NOMO-1 treated with dmso at 0.1 percent for 144 hours (cell line): ENCODE data around the gene TSPO.
A peak's percentile ranks its signal among the peaks of the same experiment; 100 is the strongest.

Experiments used
- DNase-seq: peaks from one replicate; lab custom pipeline; 2025; ENCODE audit not compliant: unreplicated experiment; lab: John Stamatoyannopoulos, UW

Gene TSPO

DNA sequence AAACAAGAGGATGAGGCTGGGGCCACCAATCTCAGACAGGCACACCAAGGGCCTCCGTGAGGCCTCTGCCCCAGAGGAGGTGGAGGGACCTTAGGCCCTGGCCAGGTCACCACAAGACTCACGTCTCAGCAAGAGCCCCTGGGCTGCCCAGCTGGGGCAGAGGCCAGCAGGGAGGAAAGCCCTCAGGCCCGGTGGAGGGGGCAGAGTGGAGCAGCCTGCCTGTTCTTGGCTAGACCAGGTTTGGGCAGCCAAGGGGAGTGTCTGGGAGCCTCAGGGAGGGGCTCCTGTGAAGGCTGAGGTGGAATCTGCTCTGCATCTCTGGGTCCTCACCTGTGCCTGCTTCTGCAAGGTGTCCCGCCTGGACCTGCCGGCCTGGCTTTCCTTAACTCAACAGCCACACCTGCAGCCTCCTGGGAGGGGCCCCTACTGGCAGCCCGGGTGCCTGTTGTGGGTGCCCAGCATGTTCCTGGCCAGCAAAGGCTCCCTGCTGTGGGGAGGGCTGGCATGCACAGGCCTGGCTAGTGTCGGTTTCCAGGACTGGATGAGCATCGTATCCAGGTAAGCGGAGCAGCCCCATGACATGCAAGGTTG lies 23.7 kb downstream of the TSPO start:
- DNase-seq, result no peak

DNA sequence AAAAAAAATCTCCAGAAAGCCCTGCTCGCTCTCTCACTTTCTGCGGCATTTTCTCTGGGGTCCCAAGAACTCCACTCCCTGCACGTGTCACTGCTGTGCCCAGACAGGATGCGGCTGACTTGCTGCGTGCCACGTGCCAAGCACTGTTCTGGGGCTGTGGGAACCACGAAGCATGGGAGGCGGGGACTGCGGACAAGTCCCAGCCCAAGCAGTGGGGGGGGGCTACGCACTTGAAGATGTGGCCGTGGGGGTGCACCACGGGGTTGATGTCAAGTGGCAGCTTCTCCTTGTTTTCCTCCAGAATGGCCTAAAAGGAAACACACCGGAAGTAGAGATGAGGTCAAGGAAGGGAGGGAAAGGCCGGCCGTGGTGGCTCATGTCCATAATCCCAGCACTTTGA lies 24.7 kb downstream of the TSPO start:
- no peak for DNase-seq

DNA sequence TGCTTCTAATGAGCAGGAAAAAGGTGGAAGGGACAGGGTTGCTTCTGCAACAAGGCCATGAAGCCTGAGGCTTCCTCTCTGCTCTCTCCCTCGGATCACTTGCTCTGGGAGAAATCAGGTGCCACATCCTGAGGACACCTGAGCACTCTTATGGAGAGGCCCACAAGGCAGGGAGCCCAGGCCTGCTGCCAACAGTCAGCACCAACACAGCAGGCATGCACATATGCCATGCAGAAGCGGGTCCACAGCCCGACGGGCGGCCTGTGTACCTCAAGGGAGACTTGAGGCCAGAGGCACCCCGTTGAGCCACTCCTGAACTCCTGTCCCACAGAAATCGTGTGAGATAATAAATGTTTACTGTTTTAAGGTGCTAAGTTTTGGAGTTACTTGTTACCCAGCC lies 26.1 kb downstream of the TSPO start:
- DNase-seq, result no peak

DNA sequence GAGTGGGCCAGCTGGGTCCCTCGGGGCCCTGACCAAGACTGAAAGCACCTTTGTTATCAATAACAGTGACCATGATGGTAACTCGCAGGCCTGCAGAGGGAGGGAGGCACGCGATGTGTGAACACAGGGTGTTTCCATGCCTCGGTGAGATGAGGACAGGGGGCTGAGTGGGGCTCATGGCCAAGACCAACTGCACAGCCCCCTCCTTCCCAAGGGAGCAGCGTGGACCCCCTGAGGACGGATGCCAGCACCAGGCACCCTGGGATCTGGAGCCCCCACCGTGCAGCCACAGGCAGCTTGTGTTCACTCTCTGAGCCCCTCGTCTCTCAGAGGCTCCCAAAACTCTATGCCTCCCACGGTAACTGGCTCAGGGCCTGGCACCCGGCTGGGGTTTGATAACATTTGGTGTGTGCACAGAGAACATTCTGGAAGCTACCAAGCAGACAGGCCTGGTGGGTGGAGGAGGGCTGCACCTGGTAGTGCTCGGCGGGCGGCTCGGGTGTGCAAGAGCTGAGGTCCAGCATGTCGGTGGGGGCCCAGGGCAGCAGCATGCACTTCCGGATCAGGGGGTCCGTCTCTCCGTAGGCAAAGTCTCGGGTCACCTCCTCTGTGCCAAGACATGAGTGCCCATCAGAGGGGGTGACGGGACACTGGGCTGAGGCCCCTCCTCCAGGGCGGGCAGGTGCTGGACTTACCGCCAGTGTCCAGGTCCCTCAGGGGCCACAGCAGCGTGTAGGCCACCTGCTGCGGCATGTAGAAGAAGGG lies 28.0 kb downstream of the TSPO start:
- DNase-seq, result no peak

DNA sequence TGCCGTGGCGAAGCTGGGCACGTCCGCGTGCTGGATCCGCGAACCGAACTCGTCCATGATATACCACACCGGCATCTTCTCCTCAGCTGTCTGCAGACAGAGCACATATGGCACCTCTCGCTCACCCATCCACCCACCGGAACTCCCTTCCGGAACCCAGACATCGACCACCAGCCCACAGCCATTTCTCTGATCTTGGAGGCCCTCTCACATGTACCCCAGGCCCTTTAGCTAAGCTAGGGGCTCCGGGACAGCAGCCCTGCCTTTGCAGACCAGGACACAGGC lies 28.5 kb downstream of the TSPO start:
- DNase-seq, result no peak

DNA sequence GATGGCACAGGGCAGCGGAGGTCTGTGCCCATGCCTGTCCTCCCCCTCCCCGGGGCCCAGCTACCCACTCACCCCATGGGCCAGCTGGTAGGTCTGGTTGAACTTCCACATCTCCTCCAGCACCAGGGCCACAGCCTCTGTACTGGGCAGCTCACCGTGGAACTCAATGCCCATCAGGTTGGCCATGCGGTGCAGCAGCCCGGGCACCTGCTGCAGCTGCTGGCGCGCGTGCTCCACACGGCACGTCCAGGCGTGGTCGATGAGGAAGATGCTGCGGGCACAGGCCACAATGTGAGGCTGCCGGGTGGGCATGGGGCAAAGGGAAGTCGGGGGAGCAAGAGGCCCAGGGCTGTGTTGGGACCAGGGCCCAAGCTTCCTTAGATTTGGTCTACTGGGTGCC lies 29.3 kb downstream of the TSPO start:
- no peak for DNase-seq

DNA sequence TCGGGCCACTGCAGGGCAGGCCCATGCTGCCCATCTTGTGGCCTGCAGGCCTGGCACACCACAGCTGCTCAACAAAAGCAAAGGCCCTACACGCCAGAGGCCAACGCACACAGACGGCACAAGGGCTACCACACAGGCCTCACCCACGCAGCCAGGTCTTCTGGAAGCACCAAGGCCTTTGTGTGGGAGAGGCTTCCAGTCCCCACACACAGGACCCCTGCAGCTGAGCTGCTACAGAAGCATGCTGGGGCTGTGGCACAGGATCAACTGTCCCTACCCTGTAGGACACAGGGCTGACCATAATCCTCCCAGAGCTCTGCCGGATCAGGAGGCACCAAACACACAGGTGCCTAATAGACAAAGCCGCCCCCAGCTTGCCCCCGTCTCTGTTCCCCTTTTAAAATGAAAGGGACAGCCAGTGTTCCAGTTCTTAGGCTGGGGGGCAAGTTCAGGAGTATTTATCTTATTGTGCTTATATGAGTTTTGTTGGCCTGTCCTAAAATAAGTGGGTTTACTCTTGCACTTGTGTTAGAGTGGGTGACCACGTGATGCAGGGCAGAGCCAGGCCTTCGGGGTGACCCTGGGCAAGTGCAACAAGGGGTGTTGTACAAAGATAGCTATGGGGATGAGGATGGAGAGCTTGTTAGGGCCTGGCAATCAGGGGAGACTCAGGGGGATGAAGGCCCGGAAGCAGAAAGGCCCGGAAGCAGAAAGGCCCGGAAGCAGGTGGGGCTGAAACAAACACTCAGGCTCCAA lies 30.1 kb downstream of the TSPO start:
- DNase-seq, result no peak

DNA sequence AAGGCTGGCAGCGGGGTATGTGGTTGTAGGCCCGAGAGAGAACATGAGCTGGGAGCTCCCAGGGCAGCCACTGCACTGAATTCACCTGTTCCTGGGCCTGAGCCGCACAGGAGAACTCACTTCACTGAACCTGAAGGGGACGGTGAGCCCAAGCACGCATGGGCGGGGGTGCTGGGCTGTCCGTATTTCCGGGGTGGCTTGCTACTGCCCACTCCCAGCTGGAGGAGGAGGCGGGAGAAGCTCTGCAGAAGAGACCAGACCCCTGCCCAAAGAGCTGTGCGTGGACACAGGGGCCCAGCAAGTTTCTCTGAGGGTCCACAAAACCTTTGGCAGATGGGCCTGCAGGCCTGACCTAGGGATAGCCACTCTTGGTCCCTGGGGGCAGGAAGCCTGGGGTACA lies 30.8 kb downstream of the TSPO start:
- DNase-seq, result no peak

DNA sequence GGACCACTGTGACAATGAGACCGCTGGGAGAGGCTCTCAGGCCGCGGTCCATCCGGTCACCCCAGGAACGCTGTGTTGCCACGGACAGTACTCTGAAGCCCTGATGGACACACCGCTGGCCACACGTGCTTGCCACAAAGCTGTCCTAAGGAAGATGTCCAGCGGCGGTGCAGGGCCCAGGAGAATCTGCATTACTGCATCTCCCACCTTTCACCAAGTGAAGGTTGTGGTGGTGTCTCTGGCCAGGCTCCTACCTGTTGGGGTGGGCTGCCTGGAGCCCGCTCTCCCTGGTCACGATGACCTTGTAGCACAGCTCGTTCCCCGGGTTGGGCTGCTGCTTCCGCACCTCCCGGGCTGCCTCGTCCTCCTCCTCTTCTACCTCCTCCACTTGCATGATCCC lies 31.4 kb downstream of the TSPO start:
- DNase-seq, result no peak

DNA sequence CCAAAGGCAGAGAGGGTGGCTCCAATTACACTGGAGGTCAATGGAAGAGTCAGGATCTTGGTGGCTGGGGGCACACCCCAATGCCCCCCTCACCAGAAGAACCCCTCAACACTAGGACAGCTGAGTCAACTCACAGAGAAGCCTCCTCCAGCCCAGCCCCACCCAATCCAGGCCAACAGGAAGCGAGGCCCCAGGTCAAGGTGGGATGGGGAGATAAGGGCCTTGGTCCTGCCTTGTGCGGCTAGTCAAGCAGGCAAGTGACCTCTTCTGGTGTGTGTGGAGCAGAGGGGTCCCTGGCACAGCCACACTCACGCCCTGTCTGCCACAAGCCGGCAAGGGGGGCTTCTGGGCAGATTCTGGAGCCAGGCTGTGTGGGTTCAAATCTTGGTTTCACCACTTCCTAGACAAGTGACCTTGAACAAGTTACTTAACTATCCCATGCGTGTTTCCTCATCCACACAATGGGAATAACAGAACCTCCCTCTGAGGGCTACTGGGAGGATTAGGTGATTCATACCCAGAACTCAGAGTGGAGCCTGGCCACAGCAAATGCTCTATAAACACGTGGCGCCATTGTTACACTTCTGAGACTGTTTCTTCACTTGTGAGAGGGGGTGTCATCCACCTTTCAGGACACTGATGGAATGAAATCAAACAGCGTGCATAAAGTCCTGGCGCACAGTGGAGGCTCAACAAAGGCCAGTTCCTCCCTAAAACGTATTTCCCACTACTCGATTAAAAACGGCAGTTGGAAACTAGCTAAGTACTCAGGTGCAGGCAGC lies 32.3 kb downstream of the TSPO start:
- no peak for DNase-seq

DNA sequence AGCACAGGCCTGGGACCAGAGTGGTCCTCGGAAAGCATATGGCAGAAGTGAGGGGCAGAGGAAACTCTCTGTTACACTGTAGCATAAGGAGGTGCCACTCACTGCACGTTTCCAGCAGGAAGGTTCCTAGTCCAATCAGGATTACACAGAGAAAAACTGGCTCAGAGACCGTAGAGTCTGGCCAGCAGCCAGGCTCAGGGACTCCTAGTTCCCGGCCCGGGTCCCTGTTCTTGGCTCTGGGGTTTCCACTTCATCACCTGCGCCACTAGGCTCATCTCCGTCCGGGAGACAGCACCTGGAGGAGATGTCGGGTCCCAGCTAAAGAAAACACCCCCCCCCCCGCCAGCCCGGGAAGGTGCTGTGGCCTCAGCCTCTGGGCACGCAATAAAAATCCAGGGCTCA lies 34.5 kb downstream of the TSPO start:
- DNase-seq, result no peak

DNA sequence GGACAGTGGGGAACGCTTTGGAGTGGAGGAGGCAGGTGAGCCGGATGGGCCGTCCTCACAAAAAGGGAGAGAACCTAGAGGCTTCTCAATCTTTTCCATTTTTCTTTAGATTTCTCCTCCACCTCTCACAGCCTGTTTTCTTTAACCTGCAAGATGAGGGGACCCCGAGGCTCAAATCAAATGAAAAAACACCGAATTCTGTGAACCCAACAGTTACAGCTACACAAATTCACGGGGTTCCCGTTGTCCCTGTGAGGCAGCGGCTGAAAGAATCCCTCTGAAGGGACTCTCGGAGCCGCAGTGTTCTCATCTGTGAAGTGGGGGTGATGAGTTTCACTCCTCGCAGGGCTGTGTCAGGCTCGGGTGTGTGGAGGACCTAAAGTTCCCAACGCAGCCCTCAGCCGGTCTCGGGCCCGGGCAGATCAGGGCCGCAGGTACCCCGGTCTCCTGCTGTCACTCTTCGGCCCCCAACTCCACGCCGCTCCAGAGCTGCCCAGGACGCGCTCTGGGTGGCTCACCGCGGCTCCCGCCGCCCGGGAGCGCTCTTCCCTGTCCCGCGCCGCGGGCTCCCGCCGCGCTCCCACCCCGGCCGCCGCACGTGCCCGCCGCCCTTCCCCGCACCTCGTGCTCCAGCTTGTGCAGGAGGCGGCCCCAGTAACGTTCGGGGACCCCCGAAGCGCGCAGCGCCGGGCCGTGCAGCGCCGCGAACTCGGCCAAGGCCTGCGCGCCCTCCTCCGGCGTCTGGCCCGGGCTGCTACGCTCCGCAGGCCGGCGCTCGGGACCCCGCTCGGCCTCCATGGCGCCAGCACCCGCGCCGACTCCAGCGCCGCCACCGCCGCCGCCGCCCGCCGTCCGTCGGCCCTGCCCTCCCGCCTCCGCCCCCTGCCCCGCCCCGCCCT lies 35.2 kb downstream of the TSPO start, which contains the start of gene TTLL12:
Gene TTLL12, minus strand, starts transcription at position 863 of the 899 bp plus-strand sequence. Its CDS starts 65 bp downstream, at position 798.
- no peak for DNase-seq

DNA sequence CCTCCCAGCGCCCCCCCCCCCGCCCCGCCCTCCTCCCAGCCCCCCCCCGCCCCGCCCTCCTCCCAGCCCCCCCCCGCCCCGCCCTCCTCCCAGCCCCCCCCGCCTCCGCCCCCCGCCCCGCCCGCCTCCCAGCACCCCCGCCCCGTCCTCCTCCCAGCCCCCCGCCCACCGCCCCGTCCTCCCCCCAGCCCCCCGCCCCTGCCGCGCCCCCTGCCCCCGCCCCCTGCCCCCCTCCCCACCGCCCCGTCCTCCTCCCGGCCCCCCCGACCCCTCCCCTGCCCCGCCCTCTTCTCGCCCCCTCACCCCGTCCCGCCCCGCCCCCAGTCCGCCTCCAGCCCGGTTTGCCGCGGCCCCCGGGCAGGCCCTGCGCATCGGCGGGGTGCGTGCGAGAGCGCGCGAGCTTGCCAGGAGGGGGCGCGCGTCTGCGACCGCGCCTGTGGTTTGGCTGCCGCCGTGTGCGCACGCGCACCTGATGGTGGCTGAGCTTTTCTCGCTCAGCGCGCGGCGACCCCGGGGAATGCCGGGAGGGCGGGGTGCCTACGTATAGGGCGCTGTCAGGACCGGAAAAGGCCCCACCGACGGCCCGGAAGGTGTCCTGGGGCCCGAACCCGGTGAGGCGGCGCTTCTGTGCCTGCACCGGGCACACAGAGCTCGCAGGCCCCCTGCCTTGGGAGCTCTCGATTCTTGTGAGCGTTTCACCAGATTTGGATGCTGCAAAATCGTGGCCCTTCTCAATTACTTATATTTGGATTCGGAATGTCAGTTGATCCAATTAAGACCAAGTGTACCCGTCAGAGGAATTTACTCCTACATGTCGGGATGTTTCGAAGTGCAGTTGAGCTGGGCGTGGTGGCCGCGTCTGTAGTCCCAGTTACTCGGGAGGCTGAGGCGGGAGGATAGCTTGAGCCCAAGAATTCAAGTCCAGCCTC lies 36.1 kb downstream of the TSPO start:
- DNase-seq, result peak; percentile 89

DNA sequence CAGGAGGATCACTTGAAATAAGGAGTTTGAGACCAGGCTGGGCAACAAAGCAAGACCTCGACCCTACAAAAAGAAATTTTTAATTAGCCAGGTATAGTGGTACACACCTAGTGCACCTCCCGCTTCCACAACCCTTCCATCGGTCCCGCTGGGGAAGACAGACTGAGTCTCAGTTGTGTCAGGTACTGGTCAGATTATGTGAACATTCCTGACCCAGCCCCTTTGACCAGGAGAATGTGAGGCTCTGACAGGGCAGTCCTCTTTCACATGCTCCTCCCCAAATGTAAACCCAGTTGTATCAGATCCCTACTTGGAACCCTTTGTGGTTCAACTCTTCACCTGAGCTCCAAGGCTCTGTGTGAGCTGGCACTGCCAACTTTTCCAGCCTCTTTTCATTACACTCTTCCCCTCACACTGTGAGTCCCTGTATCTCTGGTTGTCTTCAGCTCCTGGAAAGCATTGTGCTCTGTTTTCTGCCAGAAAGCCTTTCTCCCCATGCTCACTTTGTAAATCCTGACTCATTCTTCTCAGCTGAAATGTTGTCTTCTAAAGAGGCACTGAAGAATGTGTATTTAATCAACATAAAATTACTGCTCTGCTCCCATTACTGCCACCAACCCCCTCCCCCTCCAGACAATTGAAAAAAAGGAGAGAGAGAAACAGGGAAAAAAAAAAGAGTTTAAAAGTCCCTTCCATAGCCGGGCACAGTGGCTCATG lies 37.6 kb downstream of the TSPO start:
- no peak for DNase-seq

DNA sequence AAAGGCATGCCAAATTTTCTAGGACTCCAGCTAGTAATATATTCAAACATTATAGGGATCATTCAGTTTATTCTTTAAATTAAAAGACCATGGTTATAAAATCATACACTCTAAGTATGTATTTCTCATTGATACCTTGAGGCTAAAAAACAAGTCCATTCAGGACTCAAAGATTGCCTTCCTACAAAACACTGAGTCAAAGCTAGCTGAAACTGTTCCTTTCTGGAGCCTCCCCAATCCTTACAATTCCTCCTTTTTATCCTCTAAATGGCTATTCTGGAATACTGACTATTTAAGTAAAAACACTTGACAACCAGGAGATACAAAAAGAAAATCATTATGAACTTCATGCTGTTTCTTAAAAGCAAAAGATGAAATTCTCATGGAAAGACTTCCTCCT lies 40.5 kb downstream of the TSPO start:
- DNase-seq, result no peak

DNA sequence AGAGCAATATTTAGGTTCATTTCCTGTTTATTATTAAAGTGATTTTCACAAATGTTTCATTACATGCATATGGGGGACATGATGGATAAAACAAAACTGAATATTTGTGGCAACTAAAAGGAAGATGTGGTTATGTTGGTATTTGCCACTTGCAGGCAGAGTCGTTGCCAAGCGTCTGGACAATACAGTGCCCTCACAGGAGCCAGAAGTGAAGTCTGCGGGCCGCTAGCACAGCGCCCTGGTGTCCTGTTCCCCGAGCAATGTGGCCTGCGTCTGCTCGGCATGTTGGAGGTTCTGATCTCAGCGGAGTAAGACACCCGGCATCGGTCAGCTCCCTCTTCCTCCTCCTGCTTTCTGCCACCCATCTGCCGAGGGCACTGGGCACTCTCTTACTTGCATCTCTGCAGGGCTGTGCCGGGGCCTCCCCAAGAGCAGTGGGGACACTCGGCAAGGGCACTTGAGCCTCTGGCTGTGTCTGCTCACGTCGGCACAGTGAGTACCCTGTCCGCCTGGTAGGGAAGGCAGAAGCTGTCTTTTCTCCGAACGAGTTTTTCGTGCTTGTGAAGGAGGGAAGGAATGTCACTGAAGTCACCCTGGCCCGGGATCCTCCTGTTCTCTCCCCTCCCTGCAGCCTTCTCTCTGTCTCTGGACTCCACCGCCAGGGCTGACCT lies 46.0 kb downstream of the TSPO start:
- DNase-seq, result no peak

DNA sequence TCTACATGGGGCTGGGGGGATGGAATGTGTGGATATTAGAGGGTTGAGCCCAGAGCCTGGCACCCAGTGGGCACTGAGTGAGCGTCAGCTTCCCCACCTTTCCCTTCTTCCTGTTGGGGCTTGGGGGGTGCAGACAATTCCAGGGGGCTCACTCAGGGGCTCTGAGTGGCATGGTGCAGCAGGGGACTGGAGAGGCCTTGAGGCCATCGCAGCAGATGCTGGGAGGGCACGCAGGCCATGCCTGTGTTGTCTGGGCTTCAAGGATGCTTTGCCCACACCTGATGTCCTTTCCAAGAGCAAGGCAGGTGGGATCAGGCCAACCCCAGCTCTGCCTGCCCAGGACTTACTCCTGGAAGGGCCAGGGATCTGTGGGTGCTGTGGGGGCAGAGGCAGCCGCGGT lies 46.8 kb downstream of the TSPO start:
- DNase-seq, result no peak

DNA sequence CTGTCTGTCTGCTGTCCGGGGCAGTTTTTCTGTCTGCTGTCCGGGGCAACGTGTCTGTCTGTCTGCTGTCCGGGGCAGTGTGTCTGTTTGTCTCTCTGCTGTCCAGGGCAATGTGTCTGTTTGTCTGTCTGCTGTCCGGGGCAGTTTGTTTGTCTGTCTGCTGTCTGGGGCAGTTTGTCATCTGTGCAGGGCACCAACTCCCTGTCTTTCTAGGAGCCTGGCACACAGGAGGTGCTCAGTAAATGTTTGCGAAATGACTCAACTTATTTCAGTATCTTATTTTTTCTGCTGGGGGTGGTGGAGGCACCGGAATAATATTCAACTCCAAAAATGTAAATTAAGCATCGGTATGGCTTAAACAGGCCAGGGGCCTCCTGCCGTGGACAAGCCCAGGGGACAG lies 47.6 kb downstream of the TSPO start:
- no peak for DNase-seq
